Measurements from ENCODE around the gene CEP170B.
"Not testable (repeated sequence)": the region's sequence is repeated elsewhere in the genome, so short reads cannot be mapped to it uniquely, and the experiment has no call there.

The CEP170B gene

DNA sequence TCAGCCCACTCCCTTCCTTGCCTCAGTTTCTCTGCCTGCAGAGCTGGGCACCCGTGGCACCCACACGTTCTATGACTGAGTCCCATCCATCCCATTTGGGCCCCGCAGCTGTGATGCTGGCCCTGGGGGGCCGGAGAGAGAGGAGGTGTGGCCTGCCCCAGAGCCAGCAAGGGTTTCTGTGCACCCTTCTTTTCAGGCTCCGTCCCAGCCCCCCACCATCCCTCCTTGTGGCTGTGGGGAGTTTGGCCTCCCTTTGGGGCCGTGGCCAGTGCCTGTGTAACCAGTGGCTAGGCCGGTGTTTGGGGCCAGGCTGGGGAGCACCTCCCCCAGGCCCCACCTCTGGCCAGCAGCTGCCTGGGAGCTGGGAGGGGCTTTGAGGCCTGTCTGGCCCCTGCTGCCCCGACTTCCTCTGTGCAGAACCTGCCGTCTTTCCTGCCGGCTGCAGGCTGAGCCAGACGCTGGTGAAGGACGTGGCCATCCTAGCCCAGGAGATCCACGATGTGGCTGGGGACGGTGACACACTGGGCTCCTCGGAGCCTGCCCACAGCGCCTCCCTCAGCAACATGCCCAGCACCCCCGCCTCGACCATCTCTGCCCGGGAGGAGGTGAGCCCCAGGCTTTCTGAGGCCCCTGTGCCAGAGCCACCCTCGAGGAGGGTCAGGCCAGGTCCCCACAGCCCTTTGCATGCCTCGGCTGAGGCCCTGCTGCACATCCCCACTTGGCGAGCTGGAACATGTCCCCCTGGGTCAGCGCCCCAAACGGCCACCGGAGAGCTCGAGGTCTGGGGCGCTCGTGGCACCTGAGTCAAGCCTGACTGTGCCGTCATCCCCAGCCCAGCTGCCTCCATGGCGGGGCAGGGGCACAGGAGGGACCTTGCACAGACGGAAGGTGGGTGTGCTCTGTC, 27.7 kb downstream of the CEP170B start:
- DNase-seq: no peak

DNA sequence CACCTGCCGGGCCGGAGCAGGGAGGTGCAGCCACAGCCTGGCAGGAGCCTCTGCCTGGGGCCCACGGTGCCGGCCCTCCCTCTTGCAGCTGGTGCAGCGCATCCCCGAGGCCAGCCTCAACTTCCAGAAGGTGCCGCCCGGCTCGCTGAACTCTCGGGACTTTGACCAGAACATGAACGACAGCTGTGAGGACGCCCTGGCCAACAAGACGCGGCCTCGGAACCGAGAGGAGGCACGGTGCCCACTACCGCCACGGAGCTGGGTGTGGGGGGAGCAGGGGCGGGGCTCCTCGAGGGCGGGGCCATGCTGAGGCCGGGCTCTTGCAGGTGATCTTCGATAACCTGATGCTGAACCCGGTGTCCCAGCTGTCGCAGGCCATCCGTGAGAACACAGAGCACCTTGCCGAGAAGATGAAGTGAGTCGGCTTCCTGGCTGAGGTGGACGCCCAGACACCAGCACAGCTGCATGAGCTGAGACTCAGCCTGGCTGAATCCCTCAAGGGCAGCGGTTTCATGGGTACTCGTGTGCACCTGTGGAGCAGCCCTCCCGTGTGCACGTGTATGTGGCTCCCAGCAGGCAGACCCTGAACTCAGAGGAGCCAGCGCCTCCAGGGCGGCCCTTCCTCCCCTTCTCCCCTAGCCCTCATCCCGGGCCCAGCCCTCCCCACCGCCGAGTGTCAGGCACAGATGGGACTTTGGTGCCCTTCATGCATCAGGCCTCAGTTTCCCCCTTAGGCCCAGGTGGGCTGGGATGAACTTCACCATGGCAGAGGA, 28.6 kb downstream of the CEP170B start:
- no peak for DNase-seq

DNA sequence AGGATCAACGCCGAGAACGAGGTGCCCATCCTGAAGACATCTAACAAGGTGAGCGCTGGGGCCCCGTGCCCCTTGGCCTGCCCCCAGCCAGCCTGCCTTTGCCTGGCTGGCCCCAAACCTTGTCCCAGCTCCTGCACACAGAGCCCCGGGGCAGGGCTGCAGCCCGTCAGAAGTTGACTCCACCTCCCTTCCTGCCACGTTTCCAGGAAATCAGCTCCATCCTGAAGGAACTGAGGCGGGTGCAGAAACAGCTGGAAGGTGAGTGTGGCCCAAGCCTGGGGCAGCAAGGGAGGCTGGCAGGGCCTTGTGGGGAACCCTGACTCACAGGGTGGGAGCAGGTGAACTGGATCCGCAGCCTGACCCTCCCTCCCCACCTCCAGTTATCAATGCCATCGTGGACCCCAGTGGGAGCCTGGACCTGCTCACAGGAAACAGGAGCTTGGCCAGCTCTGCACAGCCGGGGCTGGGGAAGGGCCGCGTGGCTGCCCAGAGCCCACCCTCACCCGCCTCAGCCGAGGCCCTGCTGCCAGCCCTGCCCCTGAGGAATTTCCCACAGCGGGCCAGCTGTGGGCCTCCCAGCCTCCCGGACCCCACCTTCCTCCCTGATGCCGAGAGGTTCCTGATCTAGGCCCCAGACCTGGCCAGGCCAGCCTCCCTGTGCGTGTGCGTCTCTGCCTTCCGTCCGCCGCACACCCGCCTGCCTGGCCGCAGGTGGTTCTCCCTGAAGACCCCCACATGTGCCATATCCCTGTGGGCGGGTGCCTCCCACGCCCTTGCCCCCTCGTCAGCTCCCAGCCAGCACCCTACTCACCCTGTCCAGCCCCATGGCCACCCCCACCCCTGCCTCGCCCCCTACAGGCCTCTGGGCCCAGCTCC, 29.5 kb downstream of the CEP170B start:
- no peak for DNase-seq

DNA sequence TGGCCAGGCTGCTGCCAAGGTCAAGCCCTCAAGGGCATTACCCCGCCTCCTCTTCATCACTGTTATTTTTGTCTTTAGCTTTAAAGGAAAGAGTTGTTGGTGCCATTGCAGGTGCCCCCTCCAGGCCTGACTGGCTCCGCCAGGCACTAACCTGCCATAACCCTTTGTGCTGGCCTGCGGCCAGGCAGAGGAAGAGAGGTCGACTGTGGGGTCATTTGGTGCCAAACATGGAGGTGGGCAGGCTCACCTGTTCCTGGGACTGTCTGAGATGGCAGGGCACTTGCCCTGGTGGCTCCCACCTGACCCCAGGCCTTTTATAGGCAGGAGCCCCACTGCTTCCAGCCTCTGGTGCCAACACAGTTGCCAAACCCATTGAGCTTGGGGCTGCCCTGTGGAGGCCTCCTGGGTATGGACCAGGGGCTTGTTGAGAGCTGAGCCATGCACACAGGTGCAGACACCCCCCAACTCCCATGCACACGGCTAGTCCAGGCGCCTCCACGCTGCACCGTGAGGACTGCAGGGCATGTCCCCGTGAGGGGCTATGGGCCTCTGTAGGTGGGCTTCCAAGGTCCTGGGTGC, 30.2 kb downstream of the CEP170B start:
- DNase-seq: no peak

DNA sequence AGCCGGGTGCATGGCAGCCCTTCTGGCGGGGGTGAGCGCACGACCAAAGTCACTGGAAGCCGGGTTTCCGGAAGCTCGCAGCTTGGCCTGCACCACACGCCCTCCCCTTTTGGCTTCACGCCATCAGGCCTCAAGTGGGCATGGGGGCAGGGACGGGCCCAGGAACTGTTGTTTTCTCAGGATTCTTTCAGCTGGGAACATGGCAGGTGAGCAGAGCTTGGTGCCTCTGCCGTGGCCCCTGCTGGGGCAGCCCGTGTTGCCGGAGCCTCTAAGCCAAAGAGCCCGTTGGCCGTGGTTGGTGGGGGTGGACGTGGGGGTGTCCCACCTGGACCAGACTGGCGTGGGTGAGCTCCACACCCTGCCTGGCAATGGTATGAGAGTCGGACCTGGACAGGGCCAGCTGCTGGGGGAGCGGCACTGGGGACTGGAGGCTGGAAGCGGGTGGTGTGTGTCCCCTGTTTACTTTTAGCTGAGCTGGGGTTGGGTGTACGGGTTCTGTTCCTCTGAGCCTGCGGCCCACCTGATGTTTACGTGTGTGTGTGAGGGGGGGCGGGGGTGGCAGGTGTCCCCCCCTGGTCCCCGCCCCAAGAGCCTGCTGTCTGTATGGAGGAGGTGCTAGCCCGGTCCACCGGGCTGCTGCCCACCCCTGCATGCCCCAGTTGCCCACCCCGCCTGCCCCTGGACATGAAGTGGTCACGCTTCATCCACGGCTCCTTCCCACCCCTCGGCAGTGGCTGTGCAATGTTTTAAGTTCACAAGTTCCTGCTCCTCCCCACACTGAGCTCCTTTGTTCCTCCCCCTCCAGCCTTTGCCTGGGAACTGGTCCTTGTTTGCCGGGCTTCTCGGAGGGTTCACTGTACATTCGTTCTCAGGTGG, 31.0 kb downstream of the CEP170B start:
- no peak for DNase-seq

DNA sequence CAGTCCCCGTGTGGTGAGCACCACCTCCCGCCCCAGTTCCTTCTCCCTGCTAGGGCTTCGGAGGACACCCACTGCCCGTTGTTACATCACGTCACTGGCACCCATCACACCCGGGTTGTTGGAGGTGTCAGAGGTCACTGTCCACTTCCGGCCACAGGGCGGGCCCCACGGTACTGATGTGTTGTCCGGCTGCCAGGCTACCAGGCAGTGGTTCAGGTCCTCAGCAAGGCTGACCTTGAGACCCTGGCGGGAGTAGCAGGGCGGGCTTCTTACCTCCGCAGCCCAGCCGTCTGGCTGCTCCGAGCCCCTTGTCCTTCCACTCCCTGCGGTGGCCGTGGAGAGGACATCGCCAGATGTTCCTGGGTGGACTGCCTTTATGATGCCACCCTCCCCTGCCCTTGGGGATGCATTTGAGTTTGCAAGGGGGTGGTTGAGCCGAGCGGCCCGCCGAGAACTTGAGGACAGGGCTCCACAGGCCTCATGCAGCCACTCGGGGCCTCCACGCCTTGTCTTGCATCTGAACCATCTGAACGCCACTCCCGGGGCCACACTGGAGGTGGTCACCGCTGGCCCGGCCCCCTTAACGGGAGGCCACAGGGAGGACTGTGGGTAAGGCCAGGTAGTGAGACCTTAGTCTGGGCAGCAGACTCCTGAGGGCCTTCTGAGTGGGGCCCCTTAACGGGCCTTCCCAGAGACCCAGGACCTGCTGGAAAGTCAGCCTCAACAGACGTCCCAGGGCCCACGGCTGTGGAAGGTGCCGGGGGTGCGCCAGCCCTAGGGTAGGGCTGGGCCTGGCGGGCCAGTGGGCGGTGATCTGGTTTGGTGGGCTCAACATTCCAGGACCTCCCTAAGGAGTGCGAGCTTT, 32.5 kb downstream of the CEP170B start:
- DNase-seq: no peak

DNA sequence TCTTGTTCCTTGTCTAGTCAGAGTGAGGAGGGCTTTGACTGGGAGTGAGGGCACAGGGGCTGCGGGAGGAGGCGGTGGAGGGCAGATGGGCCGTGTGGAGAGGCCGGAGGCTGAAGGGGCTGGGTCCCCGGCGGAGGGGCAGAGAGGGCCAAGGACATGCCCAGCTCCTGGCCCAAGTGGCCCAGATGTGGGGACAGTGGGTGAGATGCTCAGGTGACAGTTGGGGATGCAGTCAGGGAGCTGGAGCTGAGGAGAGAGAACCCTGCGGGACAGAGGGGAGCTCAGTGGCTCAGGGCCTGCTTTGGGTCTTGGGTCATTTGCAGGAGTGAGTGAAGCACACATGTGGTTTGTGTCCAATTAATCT, 33.1 kb downstream of the CEP170B start:
- DNase-seq: no peak

DNA sequence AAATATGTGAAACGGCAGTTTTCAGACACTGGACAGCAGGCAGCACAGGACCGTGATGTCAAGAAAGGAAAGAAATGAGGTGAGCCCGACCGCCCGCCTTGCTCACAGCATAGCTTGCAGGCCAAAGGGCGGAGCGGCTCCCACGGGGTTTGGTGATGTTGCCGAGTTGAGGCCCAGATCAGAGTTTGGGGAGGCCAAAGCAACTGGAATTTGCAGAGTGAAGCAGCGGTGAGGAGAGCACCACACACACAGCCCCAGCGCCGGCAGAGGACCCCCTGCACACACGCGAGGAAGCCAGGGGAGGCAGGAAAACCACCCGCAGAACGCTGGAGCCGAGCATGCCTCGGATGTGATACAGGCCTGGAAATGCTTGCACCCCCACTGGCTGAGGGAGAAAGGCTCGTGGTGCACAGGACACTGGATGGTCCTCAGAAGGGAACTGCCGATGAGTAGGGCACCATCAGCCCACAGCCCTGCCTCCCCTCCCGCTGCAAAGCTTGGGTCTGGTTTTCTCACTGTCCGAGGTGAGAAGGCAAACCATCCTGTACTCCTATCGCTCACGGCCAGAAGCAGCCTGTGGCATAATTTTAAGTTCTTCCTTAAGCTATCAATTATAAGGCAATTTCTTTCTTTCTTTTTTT, 33.9 kb downstream of the CEP170B start:
- no peak for DNase-seq

DNA sequence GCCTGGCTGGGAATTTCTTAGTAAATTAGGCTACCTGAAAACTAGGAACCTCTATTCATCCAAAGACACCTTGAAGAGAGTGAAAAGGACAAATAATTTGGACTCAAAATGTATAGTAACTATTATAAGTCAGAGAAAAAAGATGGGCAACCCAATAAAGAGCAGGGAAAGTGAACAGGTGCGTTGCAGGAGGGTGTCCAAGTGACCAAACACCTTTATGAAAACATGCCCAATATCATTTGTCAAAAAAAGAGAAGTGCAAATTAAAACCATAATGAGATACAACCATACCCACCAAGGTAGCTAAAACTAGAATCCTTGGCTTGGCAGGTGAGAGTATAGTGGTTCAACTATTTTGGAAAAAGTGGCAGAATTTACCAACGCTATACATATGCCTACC, 34.7 kb downstream of the CEP170B start:
- no peak for DNase-seq

DNA sequence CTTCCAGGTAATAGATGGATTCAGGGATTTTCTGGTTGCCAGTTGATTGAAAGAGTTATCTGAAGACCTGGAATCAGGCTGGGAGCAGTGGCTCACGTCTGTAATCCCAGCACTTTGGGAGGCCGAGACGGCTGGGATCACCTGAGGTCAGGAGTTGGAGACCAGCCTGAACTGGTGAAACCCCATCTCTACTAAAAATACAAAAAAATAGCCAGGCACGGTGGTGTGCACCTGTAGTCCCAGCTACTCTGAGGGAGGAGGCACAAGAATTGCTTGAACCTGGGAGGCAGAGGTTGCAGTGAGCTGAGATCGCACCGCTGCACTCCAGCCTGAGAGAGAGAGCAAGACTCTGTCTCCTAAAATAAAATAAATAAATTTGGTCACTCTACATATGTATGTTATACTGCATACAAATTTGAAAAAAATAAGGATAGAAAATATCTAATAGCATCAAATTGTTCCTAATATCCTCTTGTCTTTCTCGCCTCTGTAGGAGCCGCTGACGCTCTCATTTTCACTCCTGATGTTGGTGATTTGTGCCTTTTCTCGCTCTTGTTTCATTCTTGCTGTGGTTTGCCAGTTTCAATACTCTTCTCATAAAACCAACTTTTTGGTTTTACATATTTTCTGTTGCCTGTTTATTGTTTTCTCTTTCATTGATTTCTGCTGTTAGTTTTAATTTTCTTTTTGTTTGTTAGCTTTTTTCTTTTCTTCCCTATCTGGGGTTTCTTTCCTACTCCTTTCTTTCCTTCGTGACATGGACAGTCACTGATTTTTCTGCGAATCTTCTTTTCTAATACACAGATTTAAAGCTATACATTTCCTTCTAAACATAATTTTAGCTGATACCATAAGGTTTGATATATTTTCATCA, 35.8 kb downstream of the CEP170B start:
- DNase-seq: no peak

DNA sequence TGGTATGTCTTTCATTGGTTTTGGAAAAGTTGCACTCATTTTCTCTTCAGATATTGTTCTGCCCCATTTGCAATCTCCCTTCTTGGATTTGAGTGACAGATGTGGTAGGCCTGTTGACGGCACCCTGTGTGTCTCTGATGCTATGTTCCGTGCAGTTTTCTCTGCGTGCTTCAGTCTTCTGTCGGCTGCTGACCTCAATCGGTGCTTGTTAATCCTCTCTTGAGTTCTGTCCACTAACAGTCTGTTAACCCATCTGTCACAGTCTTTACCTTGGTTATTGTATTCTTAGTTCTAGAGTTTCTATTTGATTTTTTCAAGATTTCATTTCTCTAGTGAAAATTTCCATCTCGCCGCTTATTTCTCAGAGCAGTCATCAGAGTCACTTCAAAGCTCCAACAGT, 38.9 kb downstream of the CEP170B start:
- DNase-seq: no peak

DNA sequence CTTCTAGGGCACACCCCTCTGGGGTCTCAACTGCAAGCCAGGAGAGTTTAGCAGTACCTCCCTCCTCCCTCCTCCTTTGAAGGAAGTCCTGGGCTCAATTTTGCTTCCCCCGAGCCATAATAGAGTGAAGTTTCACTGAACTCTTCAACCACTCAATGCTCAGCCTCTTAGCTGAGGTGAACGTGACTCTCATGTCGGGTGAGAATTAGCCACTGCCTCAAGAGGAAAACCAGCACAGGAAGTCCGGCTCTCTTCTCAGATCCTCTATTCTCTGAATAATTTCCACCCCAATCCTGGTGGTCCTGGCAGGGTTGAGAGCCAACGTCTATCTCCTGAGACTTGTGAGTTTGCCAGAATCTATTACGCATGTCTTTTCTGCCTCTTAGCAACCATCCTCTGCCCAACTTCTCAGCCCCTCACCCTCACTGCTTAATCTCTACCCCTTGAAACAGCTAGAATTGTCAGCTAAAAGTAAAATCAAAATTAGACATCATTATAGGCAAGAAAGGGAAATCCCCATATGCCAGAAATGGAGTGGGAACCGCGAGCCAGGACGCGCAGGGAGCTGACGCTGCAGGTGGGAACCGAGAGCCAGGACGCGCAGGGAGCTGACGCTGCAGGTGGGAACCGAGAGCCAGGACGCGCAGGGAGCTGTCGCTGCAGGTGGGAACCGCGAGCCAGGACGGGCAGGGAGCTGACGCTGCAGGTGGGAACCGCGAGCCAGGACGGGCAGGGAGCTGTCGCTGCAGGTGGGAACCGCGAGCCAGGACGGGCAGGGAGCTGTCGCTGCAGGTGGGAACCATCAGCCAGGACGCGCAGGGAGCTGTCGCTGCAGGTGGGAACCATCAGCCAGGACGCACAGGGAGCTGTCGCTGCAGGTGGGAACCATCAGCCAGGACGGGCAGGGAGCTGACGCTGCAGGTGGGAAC, 39.8 kb downstream of the CEP170B start:
- DNase-seq: not testable (repeated sequence)

DNA sequence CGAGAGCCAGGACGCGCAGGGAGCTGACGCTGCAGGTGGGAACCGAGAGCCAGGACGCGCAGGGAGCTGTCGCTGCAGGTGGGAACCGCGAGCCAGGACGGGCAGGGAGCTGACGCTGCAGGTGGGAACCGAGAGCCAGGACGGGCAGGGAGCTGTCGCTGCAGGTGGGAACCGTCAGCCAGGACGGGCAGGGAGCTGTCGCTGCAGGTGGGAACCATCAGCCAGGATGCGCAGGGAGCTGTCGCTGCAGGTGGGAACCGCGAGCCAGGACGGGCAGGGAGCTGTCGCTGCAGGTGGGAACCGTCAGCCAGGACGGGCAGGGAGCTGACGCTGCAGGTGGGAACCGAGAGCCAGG, 40.5 kb downstream of the CEP170B start:
- DNase-seq: not testable (repeated sequence)

DNA sequence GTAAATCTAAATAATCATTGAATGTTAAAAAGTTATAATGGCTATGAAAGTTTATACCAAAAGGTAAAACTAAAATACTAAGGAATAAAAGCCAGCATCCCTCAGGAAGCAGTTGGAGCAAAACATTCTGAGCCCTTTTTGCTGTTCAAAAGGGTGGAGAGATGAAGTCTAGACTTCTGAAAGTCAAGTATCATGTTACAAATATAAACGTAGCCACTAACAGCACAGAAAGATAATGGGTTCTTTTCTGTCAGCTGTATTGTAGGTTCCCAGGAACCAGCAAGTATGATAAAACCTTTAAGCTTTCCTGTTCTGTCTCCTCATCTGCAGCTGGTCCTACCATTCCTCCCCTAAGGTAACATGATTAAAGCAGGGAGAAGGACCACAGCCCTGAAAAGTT, 43.2 kb downstream of the CEP170B start:
- DNase-seq: no peak

DNA sequence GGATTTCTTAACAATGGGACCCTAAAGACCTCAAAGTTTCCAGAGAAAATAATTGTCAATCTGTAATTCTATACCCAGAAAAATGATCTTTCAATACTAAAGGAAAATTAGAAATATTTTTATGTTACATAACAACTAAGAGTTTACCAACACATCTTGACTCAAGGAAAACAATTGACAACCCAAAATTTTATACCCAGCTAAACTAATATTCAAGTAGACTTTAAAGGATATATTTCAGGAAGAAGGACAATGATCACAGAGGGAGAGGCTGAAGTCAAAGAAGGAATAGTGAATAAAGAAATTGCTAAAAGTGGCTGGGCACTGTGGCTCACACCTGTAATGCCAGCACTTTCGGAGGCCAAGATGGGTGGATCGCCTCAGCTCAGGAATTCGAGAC, 47.0 kb downstream of the CEP170B start:
- DNase-seq: no peak

DNA sequence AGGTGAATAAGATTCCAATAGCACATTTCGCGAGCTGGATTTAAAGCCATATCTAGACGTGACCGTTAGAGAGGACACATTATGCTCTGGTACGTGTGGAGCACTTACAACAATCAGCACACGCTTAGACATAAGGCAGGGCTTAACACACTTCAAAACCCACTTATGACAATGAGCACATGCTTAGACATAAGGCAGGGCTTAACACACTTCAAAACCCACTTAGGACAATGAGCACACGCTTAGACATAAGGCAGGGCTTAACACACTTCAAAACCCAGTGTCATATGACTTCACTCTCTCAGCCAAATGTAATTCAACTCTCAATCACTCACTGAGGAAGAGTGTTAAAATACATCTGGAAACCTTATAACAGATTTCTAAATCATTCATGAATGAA, 48.4 kb downstream of the CEP170B start:
- DNase-seq: no peak

DNA sequence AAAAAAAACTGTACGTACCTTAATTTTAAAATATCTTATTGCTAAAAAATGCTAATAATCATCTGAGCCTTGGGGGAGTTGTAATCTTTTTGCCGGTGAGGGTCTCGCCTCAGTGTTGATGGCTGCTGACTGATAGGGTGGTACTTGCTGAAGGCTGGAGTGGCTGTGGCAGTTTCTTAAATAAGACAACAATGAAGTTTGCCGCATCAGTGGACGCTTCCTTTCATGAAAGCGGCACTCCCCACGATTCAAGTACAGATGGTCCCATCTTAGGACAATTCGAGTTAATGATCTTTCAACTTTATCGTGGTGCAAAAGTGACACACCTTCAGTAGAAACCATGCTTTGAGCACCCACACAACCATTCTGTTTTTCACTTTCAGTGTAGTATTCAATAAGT, 52.0 kb downstream of the CEP170B start:
- no peak for DNase-seq

DNA sequence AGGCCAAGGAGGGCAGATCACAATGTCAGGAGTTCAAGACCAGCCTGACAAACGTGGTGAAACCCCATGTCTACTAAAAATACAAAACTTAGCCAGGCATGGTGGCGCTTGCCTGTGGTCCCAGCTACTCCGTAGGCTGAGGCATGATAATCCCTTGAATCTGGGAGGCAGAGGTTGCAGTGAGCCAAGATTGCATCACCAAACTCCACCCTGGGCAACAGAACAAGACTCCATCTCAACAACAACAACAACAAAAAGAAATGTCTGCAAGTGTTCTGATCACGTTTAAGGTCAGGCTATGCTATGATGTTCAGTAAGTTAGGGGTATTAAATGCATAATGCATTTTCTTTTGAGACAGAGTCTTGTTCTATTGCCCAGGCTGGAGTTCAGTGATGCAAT, 52.9 kb downstream of the CEP170B start:
- DNase-seq: no peak
